Measurements from ENCODE around the gene NPBWR2.
"Not testable (repeated sequence)": the region's sequence is repeated elsewhere in the genome, so short reads cannot be mapped to it uniquely, and the experiment has no call there.

NPBWR2 gene

GRCh38 chr20:64117432-64117777 lies 10.0 kb upstream of the NPBWR2 start:
- DNase-seq (ENCODE audit: low spot score): not testable (repeated sequence)

GRCh38 chr20:64116541-64117431 lies 9.4 kb upstream of the NPBWR2 start:
- DNase-seq (ENCODE audit: low spot score): no peak

DNA sequence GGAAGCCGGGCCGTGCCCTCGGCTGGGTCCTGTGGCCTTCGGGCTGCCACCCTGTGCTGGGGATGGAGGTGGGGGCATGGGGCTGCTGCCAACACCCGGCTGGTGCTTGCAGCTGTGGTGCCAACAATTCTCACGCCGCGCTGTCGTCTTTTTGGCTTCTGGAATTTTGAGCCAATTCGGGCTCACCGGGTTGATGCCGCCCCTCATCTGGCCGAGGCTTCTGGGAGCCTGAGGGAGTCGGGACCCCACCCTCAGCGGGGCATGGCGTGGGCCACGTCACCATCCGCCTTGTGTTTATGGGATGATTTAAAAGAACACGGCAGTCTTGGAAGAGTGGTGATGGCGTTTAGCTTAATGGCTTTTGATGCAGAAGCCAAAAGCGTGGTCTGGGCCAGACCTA lies 8.7 kb upstream of the NPBWR2 start:
- no peak for DNase-seq (ENCODE audit: low spot score)

DNA sequence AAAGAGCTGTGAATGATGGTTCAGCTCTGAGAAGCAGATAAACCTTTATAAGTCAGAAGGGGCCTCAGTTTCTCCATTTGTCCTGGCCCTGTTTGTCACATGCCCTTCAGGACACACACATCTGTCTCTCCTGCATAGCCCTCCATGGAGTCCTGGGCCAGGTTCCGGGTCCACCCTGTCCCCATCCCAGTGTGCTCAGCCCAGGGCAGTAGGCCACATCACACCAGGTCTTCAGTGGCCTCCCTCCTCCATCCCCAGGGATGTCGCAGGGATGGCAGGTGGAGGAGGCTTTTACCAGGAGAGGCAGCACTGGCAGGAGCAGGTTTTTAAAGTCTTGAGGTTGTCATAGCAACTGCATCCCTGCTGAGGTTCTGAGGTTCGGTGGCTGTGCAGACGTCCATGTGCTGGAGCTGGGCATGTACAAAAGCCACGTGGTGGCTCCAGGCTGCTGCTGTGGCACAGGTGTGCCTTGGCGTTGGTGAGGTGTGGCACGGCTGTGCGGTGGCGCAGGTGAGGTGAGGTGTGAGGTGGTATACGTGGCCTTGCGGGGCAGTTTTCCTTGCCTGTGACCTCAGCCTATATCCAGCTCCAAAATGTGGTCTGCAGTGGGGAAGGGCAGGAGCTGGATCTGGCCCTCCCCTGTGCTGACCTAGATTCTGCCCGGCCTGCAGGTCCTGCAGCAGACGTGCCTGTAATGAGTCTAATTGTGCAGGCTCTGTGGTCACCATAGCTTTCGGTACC lies 8.0 kb upstream of the NPBWR2 start:
- DNase-seq (ENCODE audit: low spot score): no peak

GRCh38 chr20:64114356-64114971 lies 7.1 kb upstream of the NPBWR2 start:
- no peak for DNase-seq (ENCODE audit: low spot score)

- no peak for DNase-seq (ENCODE audit: low spot score)
Measured at GRCh38 chr20:64113796-64114355, 6.5 kb upstream of the NPBWR2 start.

DNA sequence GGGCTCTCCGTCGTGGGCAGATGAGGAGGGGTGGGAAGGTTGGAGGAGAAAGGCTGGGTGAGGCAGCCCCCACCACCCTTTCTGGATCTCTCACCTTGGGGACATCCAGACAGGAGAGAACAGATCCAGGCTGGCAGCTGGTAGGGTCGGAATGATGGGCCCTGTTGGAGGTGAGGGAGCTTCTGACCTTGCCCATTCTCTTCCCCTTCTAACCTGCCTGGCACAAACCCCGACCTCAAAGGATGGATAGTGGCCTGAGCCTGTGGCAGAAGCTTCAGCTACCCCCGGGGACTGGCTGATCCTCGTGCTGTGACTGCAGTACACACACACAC lies 6.0 kb upstream of the NPBWR2 start:
- DNase-seq (ENCODE audit: low spot score): no peak

- DNase-seq (ENCODE audit: low spot score): no peak
Measured at GRCh38 chr20:64112691-64113443, 5.5 kb upstream of the NPBWR2 start.

DNA sequence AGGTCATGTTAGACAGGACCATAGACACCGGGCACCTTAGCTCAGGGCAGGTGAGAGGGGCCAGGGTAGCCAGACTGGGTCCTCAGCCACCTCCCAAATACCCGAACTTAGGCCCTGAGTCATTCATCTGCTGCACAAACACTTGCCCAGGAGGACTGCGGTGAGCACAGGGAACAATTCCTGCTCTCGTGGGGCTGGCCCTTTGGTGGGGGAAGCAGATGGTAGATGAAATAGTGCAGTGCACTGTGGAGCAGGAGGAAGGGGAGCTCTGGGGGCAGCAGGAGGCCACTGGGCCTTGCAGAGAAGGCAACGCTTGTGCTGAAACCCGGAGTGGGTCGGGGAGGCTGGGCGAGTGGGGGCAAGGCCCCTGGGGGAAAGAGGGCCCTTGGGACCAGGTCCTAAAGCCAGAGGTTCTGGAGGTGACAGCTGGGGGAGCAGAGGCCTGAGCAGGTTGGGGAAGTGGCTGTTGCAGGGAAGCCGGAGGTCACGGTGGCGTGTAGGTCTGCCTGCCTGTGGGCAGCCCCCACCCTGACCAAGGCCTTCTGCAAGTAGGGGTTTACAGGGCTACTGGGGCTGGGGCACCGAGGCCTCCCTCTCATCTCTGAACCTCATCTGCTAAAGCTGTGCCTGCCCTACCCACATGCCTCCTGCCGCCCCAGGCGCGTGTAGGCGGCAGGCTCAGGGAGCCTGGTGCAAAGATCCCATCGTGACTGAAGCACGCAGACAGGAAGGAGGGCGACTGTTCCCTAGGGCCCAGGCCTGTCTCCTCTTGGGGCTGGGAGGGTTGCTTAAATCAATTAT lies 4.7 kb upstream of the NPBWR2 start:
- DNase-seq (ENCODE audit: low spot score): no peak

DNA sequence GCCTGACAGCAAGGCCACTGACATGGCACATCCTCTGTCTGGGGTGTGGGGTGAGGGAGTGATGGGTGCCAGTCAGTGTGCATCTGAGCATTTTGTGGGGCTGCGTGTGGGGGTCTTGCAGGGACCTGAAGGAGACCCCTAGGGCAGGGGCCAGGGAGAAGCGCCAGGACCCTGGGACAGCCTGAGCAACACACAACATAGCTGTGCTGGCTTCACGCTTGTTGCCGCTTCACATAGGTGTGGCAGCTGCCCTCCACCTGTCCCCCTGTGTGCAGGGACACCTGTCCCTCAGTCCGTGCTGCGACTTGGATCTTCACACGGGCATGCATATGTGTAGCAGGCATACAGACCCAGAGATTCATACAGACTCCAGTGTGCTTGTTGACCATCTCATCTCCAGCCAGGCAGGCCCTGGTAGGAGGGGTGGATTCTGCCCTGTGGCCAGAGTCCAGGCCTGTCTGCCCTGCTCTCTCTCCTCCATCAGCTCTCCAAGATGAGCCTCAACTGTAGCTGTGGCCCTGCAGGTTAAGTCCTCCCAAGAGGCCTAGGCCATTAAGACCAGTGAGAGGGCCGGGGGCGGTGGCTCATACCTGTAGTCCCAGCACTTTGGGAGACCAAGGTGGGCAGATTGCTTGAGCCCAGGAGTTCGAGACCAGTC lies 3.2 kb upstream of the NPBWR2 start:
- no peak for DNase-seq (ENCODE audit: low spot score)

DNA sequence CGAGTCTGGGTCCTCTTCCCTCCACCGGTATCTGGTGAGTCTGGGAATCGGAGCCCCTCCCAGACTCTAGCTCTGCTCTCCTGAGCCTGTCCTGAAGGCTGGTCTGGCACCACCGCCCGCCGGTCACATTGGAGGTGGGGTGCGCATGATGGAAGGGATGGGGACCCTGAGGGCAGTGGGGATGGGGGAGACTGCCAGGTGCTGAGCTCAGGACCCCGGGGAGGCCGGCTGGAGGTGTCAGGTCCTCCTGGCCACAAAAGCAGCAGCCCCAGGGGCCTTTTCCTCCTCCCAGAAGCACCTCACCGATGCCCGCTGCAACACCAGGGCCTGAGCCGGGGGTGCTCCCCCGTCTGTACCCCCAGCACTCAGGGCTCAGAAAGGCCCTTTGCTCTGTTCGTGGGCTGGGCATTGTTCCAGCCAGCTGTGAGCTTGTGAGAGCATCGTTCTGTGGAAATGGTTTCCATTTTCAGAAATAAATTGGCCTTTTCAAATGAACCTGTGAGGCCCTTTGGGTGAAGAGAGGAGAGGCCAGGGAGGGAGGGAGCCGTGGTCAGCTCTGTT lies 2.5 kb upstream of the NPBWR2 start:
- DNase-seq (ENCODE audit: low spot score): no peak

- no peak for DNase-seq (ENCODE audit: low spot score)
Measured at GRCh38 chr20:64108731-64109681, 1.6 kb upstream of the NPBWR2 start.

GRCh38 chr20:64107736-64108457 lies 532 bp upstream of the NPBWR2 start:
- no peak for DNase-seq (ENCODE audit: low spot score)

DNA sequence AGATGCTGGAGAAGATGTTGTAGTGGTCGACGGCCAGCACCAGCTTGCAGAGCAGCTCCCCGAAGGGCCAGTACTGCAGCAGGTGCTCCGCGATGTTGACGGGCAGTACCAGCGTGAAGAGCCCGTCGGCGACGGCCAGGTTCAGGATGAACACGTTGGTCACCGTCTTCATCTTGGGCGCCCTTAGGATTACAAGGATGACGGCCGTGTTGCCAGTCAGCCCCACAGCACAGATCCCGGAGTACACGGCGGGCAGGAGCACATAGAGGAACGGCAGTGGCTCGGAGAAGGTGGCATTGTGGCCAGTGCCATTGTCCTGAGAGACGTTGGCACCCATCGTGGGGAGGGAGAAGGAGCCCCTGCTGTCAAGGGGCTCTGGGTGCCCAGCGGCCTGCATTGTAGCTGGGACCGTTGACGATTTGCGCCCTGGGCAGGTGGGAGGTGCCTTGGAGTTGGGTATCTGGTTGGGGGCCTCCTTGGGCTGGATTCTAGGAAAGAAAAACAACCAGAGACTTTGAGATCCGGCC lies 867 bp downstream of the NPBWR2 start:
- no peak for DNase-seq (ENCODE audit: low spot score)

- DNase-seq (ENCODE audit: low spot score): no peak
Measured at GRCh38 chr20:64105846-64106434, 1.4 kb downstream of the NPBWR2 start.

- DNase-seq (ENCODE audit: low spot score): no peak
Measured at GRCh38 chr20:64104667-64105451, 2.5 kb downstream of the NPBWR2 start.
